ENCODE measurements around the gene TM7SF3. TPM values are rescaled to one million over a fixed set of nuclear protein-coding genes. Genes with fewer than 3 reads are reported as not detected.
"Not testable (repeated sequence)": the region's sequence is repeated elsewhere in the genome, so short reads cannot be mapped to it uniquely, and the experiment has no call there.

TM7SF3 gene
- total RNA-seq, 1 donor from 2014 or later: 48.1 TPM

- H3K4me3 ChIP-seq (ENCODE audit: low read depth, low read length): no peak overlapping the region
- no peak for DNase-seq (ENCODE audit: low read depth)
- TF ChIP-seq CTCF (conservative IDR thresholded peaks at IDR 0.05; ENCODE audit: low read depth, low read length): no peak
Observed at GRCh38 chr12:27052742-27053141, 38.6 kb upstream of the TM7SF3 start.

GRCh38 chr12:27052176-27052575, 38.0 kb upstream of the TM7SF3 start:
- no peak for DNase-seq (ENCODE audit: low read depth)
- no peak overlapping the region for H3K4me3 ChIP-seq (ENCODE audit: low read depth, low read length)
- no peak for TF ChIP-seq CTCF (conservative IDR thresholded peaks at IDR 0.05; ENCODE audit: low read depth, low read length)

- no peak for TF ChIP-seq CTCF (conservative IDR thresholded peaks at IDR 0.05; ENCODE audit: low read depth, low read length)
- DNase-seq (ENCODE audit: low read depth): no peak
- H3K4me3 ChIP-seq (ENCODE audit: low read depth, low read length): no peak overlapping the region
Observed at GRCh38 chr12:27048822-27049752, 34.9 kb upstream of the TM7SF3 start.

GRCh38 chr12:27042018-27042417, 27.8 kb upstream of the TM7SF3 start:
- H3K4me3 ChIP-seq (ENCODE audit: low read depth, low read length); DNase-seq (ENCODE audit: low read depth): not testable (repeated sequence)

- H3K4me3 ChIP-seq (ENCODE audit: low read depth, low read length); DNase-seq (ENCODE audit: low read depth): not testable (repeated sequence)
Observed at GRCh38 chr12:27040637-27041036, 26.5 kb upstream of the TM7SF3 start.

- no peak for TF ChIP-seq CTCF (conservative IDR thresholded peaks at IDR 0.05; ENCODE audit: low read depth, low read length)
- H3K4me3 ChIP-seq (ENCODE audit: low read depth, low read length): no peak overlapping the region
- no peak for DNase-seq (ENCODE audit: low read depth)
Observed at GRCh38 chr12:27034607-27035293, 20.6 kb upstream of the TM7SF3 start.

- DNase-seq (ENCODE audit: low read depth): no peak
- no peak for TF ChIP-seq CTCF (conservative IDR thresholded peaks at IDR 0.05; ENCODE audit: low read depth, low read length)
- H3K4me3 ChIP-seq (ENCODE audit: low read depth, low read length): no peak overlapping the region
Observed at GRCh38 chr12:27032679-27033078, 18.5 kb upstream of the TM7SF3 start.

GRCh38 chr12:27031531-27031930, 17.3 kb upstream of the TM7SF3 start:
- no peak for TF ChIP-seq CTCF (conservative IDR thresholded peaks at IDR 0.05; ENCODE audit: low read depth, low read length)
- no peak overlapping the region for H3K4me3 ChIP-seq (ENCODE audit: low read depth, low read length)
- DNase-seq (ENCODE audit: low read depth): no peak
